Measurements from ENCODE around the gene AUTS2.

GRCh38 chr7:70372768-70373515, 774.7 kb downstream of the AUTS2 start:
- TF ChIP-seq POLR2A (IDR thresholded peaks at IDR 0.05) (no peak), EP300 (IDR thresholded peaks at IDR 0.05) (no peak), CTCF (IDR thresholded peaks at IDR 0.05) (no peak), POLR2AphosphoS5 (IDR thresholded peaks at IDR 0.05) (no peak)
